Measurements from ENCODE around the gene APOL2. TPM values are rescaled to one million over a fixed set of nuclear protein-coding genes. Genes with fewer than 3 reads are reported as not detected.

The APOL2 gene, protein sequence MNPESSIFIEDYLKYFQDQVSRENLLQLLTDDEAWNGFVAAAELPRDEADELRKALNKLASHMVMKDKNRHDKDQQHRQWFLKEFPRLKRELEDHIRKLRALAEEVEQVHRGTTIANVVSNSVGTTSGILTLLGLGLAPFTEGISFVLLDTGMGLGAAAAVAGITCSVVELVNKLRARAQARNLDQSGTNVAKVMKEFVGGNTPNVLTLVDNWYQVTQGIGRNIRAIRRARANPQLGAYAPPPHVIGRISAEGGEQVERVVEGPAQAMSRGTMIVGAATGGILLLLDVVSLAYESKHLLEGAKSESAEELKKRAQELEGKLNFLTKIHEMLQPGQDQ
- total RNA-seq, result 100 to 1,000 TPM in 1 of 9 donors, 10 to 100 TPM in 8; 26.6 to 213 (median 55.9) TPM
- polyA plus RNA-seq, result 10 to 100 TPM; 37.2 to 44.7 TPM
- long read RNA-seq, donor 1, transcript APOL2-202 (5 exons, 2,551 nt), result major isoform, 32 of 44 reads
- long read RNA-seq, donor 1, partial matches to known transcripts, result 0 of 44 reads
- long read RNA-seq, donor 1, other reads (novel, unspliced or antisense), result 12 of 44 reads
- long read RNA-seq, donor 2, transcript APOL2-202 (5 exons, 2,551 nt), result major isoform, 81 of 90 reads
- long read RNA-seq, donor 2, partial matches to known transcripts, result 2 of 90 reads
- long read RNA-seq, donor 2, other reads (novel, unspliced or antisense), result 4 of 90 reads
- long read RNA-seq, donor 3, transcript APOL2-202 (5 exons, 2,551 nt), result major isoform, 21 of 29 reads
- long read RNA-seq, donor 3, partial matches to known transcripts, result 0 of 29 reads
- long read RNA-seq, donor 3, other reads (novel, unspliced or antisense), result 8 of 29 reads

GRCh38 chr22:36239401-36240171 is at the start of gene APOL2:
TSS of gene APOL2 (minus strand) at chr22:36239527. CDS start at chr22:36233162, 6,365 bp downstream.
- peak; percentile 90 to 95 (median 92) for DNase-seq
- H3K27me3 ChIP-seq, result no peaks in the 10 kb centered on the region
- peak within 1 kb of the TSS; percentile 78 to 98 (median 92) for H3K27ac ChIP-seq
- peaks cover 14 to 64% (median 52%) of the 10 kb centered on the region in 12 donors for H3K4me1 ChIP-seq
- 12 to 21% (median 16%) methylated on average over 13 of the region's 13 CpGs for WGBS, 4 donors
- peak within 1 kb of the TSS; percentile 56 to 86 (median 72) for H3K4me3 ChIP-seq
- intact Hi-C loops (cut with DNase I), result loop anchor here in 8 of 10 donors (1.0 to 10.0 kb wide), 5 partner anchors 38 to 95 kb away; partner anchors contain the start of gene APOL4 (in 1 of the 8)
- peak; percentile 94 to 98 (median 96) for ATAC-seq
- TF ChIP-seq CTCF (IDR thresholded peaks at IDR 0.05), result peak; percentile 50 to 88 (median 72)
- TF ChIP-seq POLR2A (IDR thresholded peaks at IDR 0.05), result peak; percentile 10 to 88
- peaks cover 0 to 28% (median 3%) of the 10 kb centered on the region in 9 donors for H3K36me3 ChIP-seq
- peaks cover 0 to 10% (median 0%) of the 10 kb centered on the region in 12 donors for H3K9me3 ChIP-seq

GRCh38 chr22:36288571-36289405 is 49.5 kb upstream of the APOL2 start:
- Histone ChIP-seq H3K4me1 (peaks cover 0 to 24% (median 13%) of the 10 kb centered on the region in 12 donors), H3K4me3 (no peak overlapping the region), H3K27me3 (no peaks in the 10 kb centered on the region), H3K36me3 (peaks cover 17 to 95% (median 89%) of the 10 kb centered on the region in 9 donors), H3K27ac (peak overlapping the region in 1 of 12 donors; percentile 73), H3K9me3 (no peaks in the 10 kb centered on the region)
- DNase-seq (peak in 1 of 5 donors; percentile 25), ATAC-seq (no peak)
- TF ChIP-seq POLR2A (IDR thresholded peaks at IDR 0.05) (no peak), CTCF (IDR thresholded peaks at IDR 0.05) (no peak)
- intact Hi-C loops (cut with DNase I), result loop anchor here in 2 of 10 donors (5.0 to 10.0 kb wide), 2 partner anchors 64 to 91 kb away; no protein-coding TSS in a partner anchor
- WGBS, 4 donors, result 89 to 91% (median 90%) methylated on average over 33 of the region's 33 CpGs

DNA sequence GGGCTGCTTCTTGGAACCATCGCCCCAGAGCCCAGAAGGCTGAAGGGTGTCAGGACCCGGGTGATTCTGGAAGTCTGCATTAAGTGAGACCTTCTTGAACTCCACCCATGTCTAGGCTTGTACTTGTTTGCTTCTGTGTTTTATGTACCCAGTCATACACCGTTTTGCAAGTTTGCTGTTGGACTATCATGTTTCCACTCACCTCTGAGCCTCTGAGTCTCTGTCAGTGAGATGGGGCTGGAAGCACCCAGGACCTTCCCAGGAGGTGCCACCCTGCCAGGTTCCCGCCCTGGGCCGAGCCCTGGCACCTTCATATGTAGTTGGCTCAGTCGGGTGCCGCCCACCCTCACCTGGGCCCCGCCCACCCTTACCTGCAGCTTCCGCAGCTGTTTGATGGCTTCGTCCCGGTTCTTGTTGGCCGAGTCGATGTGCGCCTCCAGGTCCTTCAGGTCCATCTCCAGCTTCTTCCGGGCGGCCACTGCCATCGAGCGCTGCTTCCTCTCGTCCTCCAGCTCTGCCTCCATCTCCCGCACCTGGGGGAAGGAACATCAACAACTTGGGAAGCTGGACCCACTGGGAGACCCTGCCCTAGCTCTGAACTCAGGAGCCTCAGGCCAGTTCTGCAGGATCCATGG is 48.7 kb upstream of the APOL2 start:
- Histone ChIP-seq H3K4me1 (peaks cover 0 to 24% (median 13%) of the 10 kb centered on the region in 12 donors), H3K27me3 (no peaks in the 10 kb centered on the region), H3K27ac (peak overlapping the region in 1 of 12 donors; percentile 88), H3K36me3 (peaks cover 15 to 95% (median 88%) of the 10 kb centered on the region in 9 donors), H3K4me3 (no peak overlapping the region), H3K9me3 (no peaks in the 10 kb centered on the region)
- DNase-seq (peak in 1 of 5 donors; percentile 25), ATAC-seq (no peak)
- 90 to 94% (median 92%) methylated on average over 20 of the region's 20 CpGs for WGBS, 4 donors
- intact Hi-C loops (cut with DNase I), result loop anchor here in 2 of 10 donors (5.0 to 10.0 kb wide), 2 partner anchors 63 to 91 kb away; no protein-coding TSS in a partner anchor
- TF ChIP-seq POLR2A (IDR thresholded peaks at IDR 0.05) (no peak), CTCF (IDR thresholded peaks at IDR 0.05) (no peak)
